GM19452 (cell line): ENCODE data around the gene MRGPRX2.

Experiments
- ATAC-seq: cut with Tn5 transposase; IDR thresholded peaks from one replicate; pipeline ENCODE4 v1.9.1; 2021; ENCODE audit not compliant: unreplicated experiment

The MRGPRX2 gene

GRCh38 chr11:19060629-19061028, at the start of gene MRGPRX2:
Gene MRGPRX2, minus strand, starts transcription at chr11:19060717. Its CDS starts 4,315 bp downstream, at chr11:19056402.
- no peak for ATAC-seq

- ATAC-seq, result no peak
Observed at GRCh38 chr11:19110295-19110694, 49.8 kb upstream of the MRGPRX2 start.

- ATAC-seq, result no peak
Observed at GRCh38 chr11:19107125-19107524, 46.6 kb upstream of the MRGPRX2 start.

- ATAC-seq, result no peak
Observed at GRCh38 chr11:19105011-19105410, 44.5 kb upstream of the MRGPRX2 start.

GRCh38 chr11:19102521-19102900, 42.0 kb upstream of the MRGPRX2 start:
- no peak for ATAC-seq

- no peak for ATAC-seq
Observed at GRCh38 chr11:19101796-19102520, 41.4 kb upstream of the MRGPRX2 start.

GRCh38 chr11:19100885-19101284, 40.4 kb upstream of the MRGPRX2 start:
- no peak for ATAC-seq

GRCh38 chr11:19099093-19099492, 38.6 kb upstream of the MRGPRX2 start:
- no peak for ATAC-seq

- ATAC-seq, result no peak
Observed at GRCh38 chr11:19094859-19095258, 34.3 kb upstream of the MRGPRX2 start.

- no peak for ATAC-seq
Observed at GRCh38 chr11:19093976-19094375, 33.5 kb upstream of the MRGPRX2 start.

- no peak for ATAC-seq
Observed at GRCh38 chr11:19092850-19093249, 32.3 kb upstream of the MRGPRX2 start.

- no peak for ATAC-seq
Observed at GRCh38 chr11:19092342-19092741, 31.8 kb upstream of the MRGPRX2 start.

GRCh38 chr11:19091366-19091765, 30.8 kb upstream of the MRGPRX2 start:
- ATAC-seq, result no peak

- ATAC-seq, result no peak
Observed at GRCh38 chr11:19089421-19089820, 28.9 kb upstream of the MRGPRX2 start.

GRCh38 chr11:19088791-19089190, 28.3 kb upstream of the MRGPRX2 start:
- ATAC-seq, result no peak

- ATAC-seq, result no peak
Observed at GRCh38 chr11:19087658-19088057, 27.1 kb upstream of the MRGPRX2 start.

GRCh38 chr11:19084661-19085315, 24.3 kb upstream of the MRGPRX2 start:
- no peak for ATAC-seq

GRCh38 chr11:19083166-19083565, 22.6 kb upstream of the MRGPRX2 start:
- ATAC-seq, result no peak

- ATAC-seq, result no peak
Observed at GRCh38 chr11:19080579-19080993, 20.1 kb upstream of the MRGPRX2 start.

GRCh38 chr11:19079643-19080440, 19.3 kb upstream of the MRGPRX2 start:
- no peak for ATAC-seq

GRCh38 chr11:19077965-19078364, 17.4 kb upstream of the MRGPRX2 start:
- no peak for ATAC-seq
